ENCODE results near the gene TMUB1.

- TF ChIP-seq, protein P1, sequence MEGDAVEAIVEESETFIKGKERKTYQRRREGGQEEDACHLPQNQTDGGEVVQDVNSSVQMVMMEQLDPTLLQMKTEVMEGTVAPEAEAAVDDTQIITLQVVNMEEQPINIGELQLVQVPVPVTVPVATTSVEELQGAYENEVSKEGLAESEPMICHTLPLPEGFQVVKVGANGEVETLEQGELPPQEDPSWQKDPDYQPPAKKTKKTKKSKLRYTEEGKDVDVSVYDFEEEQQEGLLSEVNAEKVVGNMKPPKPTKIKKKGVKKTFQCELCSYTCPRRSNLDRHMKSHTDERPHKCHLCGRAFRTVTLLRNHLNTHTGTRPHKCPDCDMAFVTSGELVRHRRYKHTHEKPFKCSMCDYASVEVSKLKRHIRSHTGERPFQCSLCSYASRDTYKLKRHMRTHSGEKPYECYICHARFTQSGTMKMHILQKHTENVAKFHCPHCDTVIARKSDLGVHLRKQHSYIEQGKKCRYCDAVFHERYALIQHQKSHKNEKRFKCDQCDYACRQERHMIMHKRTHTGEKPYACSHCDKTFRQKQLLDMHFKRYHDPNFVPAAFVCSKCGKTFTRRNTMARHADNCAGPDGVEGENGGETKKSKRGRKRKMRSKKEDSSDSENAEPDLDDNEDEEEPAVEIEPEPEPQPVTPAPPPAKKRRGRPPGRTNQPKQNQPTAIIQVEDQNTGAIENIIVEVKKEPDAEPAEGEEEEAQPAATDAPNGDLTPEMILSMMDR (IDR thresholded peaks at IDR 0.05; ENCODE audit: borderline replicate concordance, extremely low read depth, low read length, poor library complexity, severe bottlenecking): peak; percentile 1
- TF ChIP-seq EZH2 (IDR thresholded peaks at IDR 0.05; ENCODE audit: borderline replicate concordance, low read depth, low read length, severe bottlenecking): no peak
These were observed 499 bp upstream of the TMUB1 start for GRCh38 chr7:151083824-151084160.

All from DND-41 (cell line).